Retinal pigment epithelial cell (primary cell): ENCODE results near the gene DPY19L1.

Experiments
- DNase-seq: peaks from one replicate; pipeline ENCODE4 v3.0.0-alpha.2; 2010; ENCODE audit warnings: low read depth
- H3K4me3 ChIP-seq: 2 replicates; pipeline ENCODE4 v1.5.1; 2011; ENCODE audit warnings: mild to moderate bottlenecking, low read length, control low read depth, moderate library complexity
- CTCF ChIP-seq: conservative IDR thresholded peaks from 2 replicates; pipeline ENCODE4 v1.5.1; 2011; ENCODE audit warnings: low read depth, low read length, control low read depth, inconsistent platforms

DPY19L1 gene

GRCh38 chr7:35040906-35041305 lies 3.6 kb upstream of the DPY19L1 start:
- no peak for TF ChIP-seq CTCF
- no peak overlapping the region for H3K4me3 ChIP-seq
- no peak for DNase-seq

GRCh38 chr7:35039343-35039742 lies 2.1 kb upstream of the DPY19L1 start:
- DNase-seq = no peak
- no peak for TF ChIP-seq CTCF
- no peak overlapping the region for H3K4me3 ChIP-seq

- DNase-seq = no peak
- peak overlapping the region; percentile 60 for H3K4me3 ChIP-seq
- TF ChIP-seq CTCF = no peak
These were observed 1.1 kb upstream of the DPY19L1 start for GRCh38 chr7:35038354-35038753.

GRCh38 chr7:35037526-35038341 lies 449 bp upstream of the DPY19L1 start:
- DNase-seq = peak; percentile 68
- H3K4me3 ChIP-seq = peak overlapping the region; percentile 60
- TF ChIP-seq CTCF = peak; percentile 74

- H3K4me3 ChIP-seq = peak overlapping the region; percentile 75
- peak; percentile 37 for DNase-seq
- no peak for TF ChIP-seq CTCF
These were observed 719 bp downstream of the DPY19L1 start for GRCh38 chr7:35036361-35037171.

GRCh38 chr7:35035511-35035961 lies 1.7 kb downstream of the DPY19L1 start:
- DNase-seq = no peak
- TF ChIP-seq CTCF = peak; percentile 11
- peak overlapping the region; percentile 75 for H3K4me3 ChIP-seq
